ENCODE data around the gene ARSG. TPM values are rescaled to one million over a fixed set of nuclear protein-coding genes. Genes with fewer than 3 reads are reported as not detected.

ARSG gene
- polyA plus RNA-seq, 1 donor (not counting 4 experiments of a cell fraction or from before 2014, with no cell fraction given) = 0.41 TPM

DNA sequence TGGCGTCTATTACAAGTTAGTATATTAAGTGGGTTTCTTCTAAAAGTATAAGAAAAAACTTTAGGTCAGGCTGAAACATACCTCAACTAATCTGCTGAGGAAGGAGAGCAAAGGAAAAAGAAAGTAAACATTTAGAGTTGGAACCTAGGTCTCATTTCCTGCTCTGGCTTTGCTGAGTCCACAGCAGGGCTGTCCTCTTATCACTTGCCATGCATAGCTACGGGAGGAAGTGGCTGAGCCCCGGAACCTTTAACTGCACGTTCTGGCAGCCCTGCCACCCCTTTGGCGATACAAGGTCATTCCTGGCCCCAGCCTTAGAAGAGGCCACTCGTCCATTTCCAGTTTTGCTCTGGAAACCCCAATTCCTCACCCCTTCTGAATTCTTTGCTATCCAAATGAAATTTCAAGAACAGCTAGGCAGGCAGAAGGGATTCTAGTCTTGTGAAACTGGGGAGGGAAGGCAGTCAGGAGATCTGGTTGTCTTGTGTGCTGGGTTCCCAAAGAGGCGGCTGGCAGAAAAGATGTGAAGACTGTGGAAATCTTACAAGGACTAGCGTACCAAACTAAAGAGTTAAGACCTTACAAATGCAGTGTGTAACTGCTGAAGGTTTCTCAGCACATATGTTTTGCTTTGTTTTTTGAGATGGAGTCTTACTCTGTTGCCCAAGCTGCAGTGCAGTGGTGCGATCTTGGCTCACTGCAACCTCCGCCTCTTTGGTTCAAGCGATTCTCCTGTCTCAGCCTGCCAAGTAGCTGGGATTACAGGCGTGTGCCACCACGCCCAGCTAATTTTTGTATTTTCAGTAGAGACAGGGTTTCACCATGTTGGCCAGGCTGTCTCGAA lies 146.9 kb downstream of the ARSG start:
- Histone ChIP-seq H3K9me3 (ENCODE audit: control insufficient read depth, low read depth, low read length) (no peaks in the 10 kb centered on the region), H3K36me3 (ENCODE audit: control insufficient read depth in 2 of 2, extremely low read depth in 1 of 2, insufficient read depth in 2 of 2, low read length in 2 of 2) (peaks cover 12 to 23% of the 10 kb centered on the region in 2 experiments), H3K27ac (ENCODE audit: control insufficient read depth, insufficient read depth, low read length) (no peak overlapping the region), H3K4me2 (ENCODE audit: control insufficient read depth, extremely low read depth, insufficient read depth, low read depth, low read length) (no peak overlapping the region), H4K20me1 (ENCODE audit: control insufficient read depth, extremely low read depth, insufficient read depth, low read length) (no peaks in the 10 kb centered on the region), H2AFZ (ENCODE audit: control insufficient read depth, low read length) (no peak overlapping the region), H3K9me1 (ENCODE audit: control insufficient read depth, extremely low read depth, insufficient read depth, low read length) (no peaks in the 10 kb centered on the region), H3K4me3 (ENCODE audit: control insufficient read depth in 2 of 3, extremely low read depth in 1 of 3, insufficient read depth in 2 of 3, low read depth in 1 of 3, low read length in 3 of 3) (no peak overlapping the region), H3K27me3 (ENCODE audit: control insufficient read depth, extremely low read depth, insufficient read depth, low read length) (no peaks in the 10 kb centered on the region), H3K4me1 (ENCODE audit: control insufficient read depth, extremely low read depth, insufficient read depth, low read length) (peaks cover 7% of the 10 kb centered on the region), H3K79me2 (ENCODE audit: control insufficient read depth, insufficient read depth, low read length) (no peaks in the 10 kb centered on the region), H3K9ac (ENCODE audit: control insufficient read depth, extremely low read depth, insufficient read depth, low read length) (no peak overlapping the region)
- DNase-seq (ENCODE audit: low read depth, low spot score) (no peak), FAIRE-seq (no peak)
- TF ChIP-seq, protein P1, sequence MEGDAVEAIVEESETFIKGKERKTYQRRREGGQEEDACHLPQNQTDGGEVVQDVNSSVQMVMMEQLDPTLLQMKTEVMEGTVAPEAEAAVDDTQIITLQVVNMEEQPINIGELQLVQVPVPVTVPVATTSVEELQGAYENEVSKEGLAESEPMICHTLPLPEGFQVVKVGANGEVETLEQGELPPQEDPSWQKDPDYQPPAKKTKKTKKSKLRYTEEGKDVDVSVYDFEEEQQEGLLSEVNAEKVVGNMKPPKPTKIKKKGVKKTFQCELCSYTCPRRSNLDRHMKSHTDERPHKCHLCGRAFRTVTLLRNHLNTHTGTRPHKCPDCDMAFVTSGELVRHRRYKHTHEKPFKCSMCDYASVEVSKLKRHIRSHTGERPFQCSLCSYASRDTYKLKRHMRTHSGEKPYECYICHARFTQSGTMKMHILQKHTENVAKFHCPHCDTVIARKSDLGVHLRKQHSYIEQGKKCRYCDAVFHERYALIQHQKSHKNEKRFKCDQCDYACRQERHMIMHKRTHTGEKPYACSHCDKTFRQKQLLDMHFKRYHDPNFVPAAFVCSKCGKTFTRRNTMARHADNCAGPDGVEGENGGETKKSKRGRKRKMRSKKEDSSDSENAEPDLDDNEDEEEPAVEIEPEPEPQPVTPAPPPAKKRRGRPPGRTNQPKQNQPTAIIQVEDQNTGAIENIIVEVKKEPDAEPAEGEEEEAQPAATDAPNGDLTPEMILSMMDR (optimal IDR thresholded peaks at IDR 0.05 in 1 of 3, IDR thresholded peaks at IDR 0.05 in 1 of 3, conservative IDR thresholded peaks at IDR 0.05 in 1 of 3; ENCODE audit: extremely low read depth in 1 of 3, insufficient read depth in 2 of 3, low read length in 3 of 3) = no peak
- dilution Hi-C loops (cut with MboI; ENCODE audit: extremely low pct_ligation_motif_present, low sequenced_read_pairs) = no loop called here

DNA sequence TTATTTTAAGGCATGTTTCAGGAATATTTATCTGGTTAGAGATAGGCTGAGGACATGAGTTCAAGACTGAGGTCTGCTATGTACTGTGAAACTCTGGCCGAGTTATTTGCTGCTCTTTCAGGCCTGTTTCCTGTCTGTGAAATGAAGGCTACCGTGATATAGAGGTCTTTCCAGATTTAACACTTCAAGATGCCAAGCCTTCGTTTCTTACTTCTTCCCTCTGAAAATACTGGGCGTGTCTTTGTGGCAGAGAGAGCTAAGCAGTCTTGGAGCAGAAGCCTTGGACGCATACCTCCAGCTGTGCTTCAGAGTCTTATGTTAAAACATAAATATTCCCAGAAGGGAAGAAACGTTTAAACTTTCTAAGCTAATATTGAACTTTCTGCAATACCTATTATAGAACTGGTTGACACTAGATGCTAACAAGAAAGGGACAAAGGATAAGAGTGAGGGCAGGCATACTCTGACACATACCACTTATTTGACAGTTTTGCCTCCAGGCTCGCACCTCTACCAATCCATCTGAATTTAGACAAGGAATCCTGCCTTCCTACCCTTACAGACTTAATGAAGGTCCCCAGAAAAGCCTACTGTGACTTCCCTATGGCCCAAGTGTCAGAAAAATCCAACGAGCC lies 148.5 kb downstream of the ARSG start:
- H2AFZ ChIP-seq (ENCODE audit: control insufficient read depth, low read length) = no peak overlapping the region
- H3K4me2 ChIP-seq (ENCODE audit: control insufficient read depth, extremely low read depth, insufficient read depth, low read depth, low read length) = no peak overlapping the region
- H3K36me3 ChIP-seq (ENCODE audit: control insufficient read depth in 2 of 2, extremely low read depth in 1 of 2, insufficient read depth in 2 of 2, low read length in 2 of 2) = peaks cover 0 to 25% of the 10 kb centered on the region in 2 experiments
- no peaks in the 10 kb centered on the region for H3K9me3 ChIP-seq (ENCODE audit: control insufficient read depth, low read depth, low read length)
- H3K79me2 ChIP-seq (ENCODE audit: control insufficient read depth, insufficient read depth, low read length) = no peaks in the 10 kb centered on the region
- no peak overlapping the region for H3K27ac ChIP-seq (ENCODE audit: control insufficient read depth, insufficient read depth, low read length)
- FAIRE-seq = no peak
- no peak overlapping the region for H3K9ac ChIP-seq (ENCODE audit: control insufficient read depth, extremely low read depth, insufficient read depth, low read length)
- dilution Hi-C loops (cut with MboI; ENCODE audit: extremely low pct_ligation_motif_present, low sequenced_read_pairs) = no loop called here
- peaks cover 7% of the 10 kb centered on the region for H3K4me1 ChIP-seq (ENCODE audit: control insufficient read depth, extremely low read depth, insufficient read depth, low read length)
- H3K9me1 ChIP-seq (ENCODE audit: control insufficient read depth, extremely low read depth, insufficient read depth, low read length) = no peaks in the 10 kb centered on the region
- DNase-seq (ENCODE audit: low read depth, low spot score) = no peak
- no peak for TF ChIP-seq EZH2 (IDR thresholded peaks at IDR 0.05; ENCODE audit: low read length)
- TF ChIP-seq, protein P1 (optimal IDR thresholded peaks at IDR 0.05 in 1 of 3, IDR thresholded peaks at IDR 0.05 in 1 of 3, conservative IDR thresholded peaks at IDR 0.05 in 1 of 3; ENCODE audit: extremely low read depth in 1 of 3, insufficient read depth in 2 of 3, low read length in 3 of 3) = no peak
- no peaks in the 10 kb centered on the region for H4K20me1 ChIP-seq (ENCODE audit: control insufficient read depth, extremely low read depth, insufficient read depth, low read length)
- no peak overlapping the region for H3K4me3 ChIP-seq (ENCODE audit: control insufficient read depth in 2 of 3, extremely low read depth in 1 of 3, insufficient read depth in 2 of 3, low read depth in 1 of 3, low read length in 3 of 3)
- no peaks in the 10 kb centered on the region for H3K27me3 ChIP-seq (ENCODE audit: control insufficient read depth, extremely low read depth, insufficient read depth, low read length)
